ENCODE measurements around the gene ADM5.
"Not testable (repeated sequence)": the region's sequence is repeated elsewhere in the genome, so short reads cannot be mapped to it uniquely, and the experiment has no call there.

Gene ADM5

GRCh38 chr19:49704888-49705642 is 15.7 kb downstream of the ADM5 start:
- DNase-seq, result no peak

- no peak for DNase-seq
Observed at GRCh38 chr19:49705919-49706318, 16.5 kb downstream of the ADM5 start.

GRCh38 chr19:49710372-49710951 is 21.1 kb downstream of the ADM5 start:
- DNase-seq, result no peak

GRCh38 chr19:49712397-49712859 is 23.0 kb downstream of the ADM5 start:
- DNase-seq, result no peak

- no peak for DNase-seq
Observed at GRCh38 chr19:49713236-49713845, 23.9 kb downstream of the ADM5 start.

GRCh38 chr19:49716154-49716553 is 26.8 kb downstream of the ADM5 start:
- no peak for DNase-seq

- no peak for DNase-seq
Observed at GRCh38 chr19:49718511-49718910, 29.1 kb downstream of the ADM5 start.

GRCh38 chr19:49718991-49719390 is 29.6 kb downstream of the ADM5 start:
- no peak for DNase-seq

- not testable (repeated sequence) for DNase-seq
Observed at GRCh38 chr19:49719420-49719819, 30.0 kb downstream of the ADM5 start.

- no peak for DNase-seq
Observed at GRCh38 chr19:49727217-49728030, 38.0 kb downstream of the ADM5 start.

GRCh38 chr19:49730166-49730565 is 40.8 kb downstream of the ADM5 start:
- DNase-seq, result no peak

- DNase-seq, result no peak
Observed at GRCh38 chr19:49738268-49738667, 48.9 kb downstream of the ADM5 start.

GRCh38 chr19:49739098-49739497 is 49.7 kb downstream of the ADM5 start:
- no peak for DNase-seq

GRCh38 chr19:49739933-49740332 is 50.5 kb downstream of the ADM5 start:
- no peak for DNase-seq
